HG03558 (cell line): Measurements from ENCODE around the gene GALNS.
"Not testable (repeated sequence)": the region's sequence is repeated elsewhere in the genome, so short reads cannot be mapped to it uniquely, and the experiment has no call there.

ENCODE experiments used
- ATAC-seq: cut with Tn5 transposase; IDR thresholded peaks from one replicate; pipeline ENCODE4 v1.9.1; 2021; ENCODE audit warnings: moderate number of reproducible peaks; ENCODE audit not compliant: unreplicated experiment; ENCODE audit errors: extremely low read depth

GALNS gene

GRCh38 chr16:88777471-88778270 is 79.1 kb downstream of the GALNS start:
- no peak for ATAC-seq

- ATAC-seq: no peak
Observed at GRCh38 chr16:88775825-88776224, 80.9 kb downstream of the GALNS start.

GRCh38 chr16:88774544-88775393 is 82.0 kb downstream of the GALNS start:
- ATAC-seq: no peak

- ATAC-seq: no peak
Observed at GRCh38 chr16:88773812-88774291, 82.9 kb downstream of the GALNS start.

- ATAC-seq: no peak
Observed at GRCh38 chr16:88772871-88773811, 83.6 kb downstream of the GALNS start.

GRCh38 chr16:88771781-88772180 is 85.0 kb downstream of the GALNS start:
- ATAC-seq: not testable (repeated sequence)

GRCh38 chr16:88771294-88771772 is 85.4 kb downstream of the GALNS start:
- no peak for ATAC-seq

- no peak for ATAC-seq
Observed at GRCh38 chr16:88770461-88771293, 86.1 kb downstream of the GALNS start.

GRCh38 chr16:88769617-88770460 is 86.9 kb downstream of the GALNS start:
- ATAC-seq: no peak

GRCh38 chr16:88768071-88768783 is 88.5 kb downstream of the GALNS start:
- ATAC-seq: no peak

GRCh38 chr16:88767546-88768070 is 89.1 kb downstream of the GALNS start:
- no peak for ATAC-seq

GRCh38 chr16:88766975-88767374 is 89.8 kb downstream of the GALNS start:
- no peak for ATAC-seq

- no peak for ATAC-seq
Observed at GRCh38 chr16:88764913-88765349, 91.8 kb downstream of the GALNS start.

GRCh38 chr16:88764080-88764479 is 92.7 kb downstream of the GALNS start:
- no peak for ATAC-seq
